ENCODE results near the gene CCDC33. TPM values are rescaled to one million over a fixed set of nuclear protein-coding genes. Genes with fewer than 3 reads are reported as not detected.
A peak's percentile ranks its signal among the peaks of the same experiment; 100 is the strongest.

CCDC33 gene
- total RNA-seq (2022) (2.1 and 2.7 TPM in 2 replicates), Bru-seq, nascent RNA (percentile 8 among the genes with signal in this experiment), BruChase-seq, experiment 1, labeled RNA remaining after a 6-hour chase (percentile 8 among the genes with signal in this experiment), BruChase-seq, experiment 2, labeled RNA remaining after a 2-hour chase (percentile 5 among the genes with signal in this experiment)
- long read RNA-seq, partial matches to known transcripts = 2 of 2 reads
- long read RNA-seq, other reads (novel, unspliced or antisense) = 0 of 2 reads

DNA sequence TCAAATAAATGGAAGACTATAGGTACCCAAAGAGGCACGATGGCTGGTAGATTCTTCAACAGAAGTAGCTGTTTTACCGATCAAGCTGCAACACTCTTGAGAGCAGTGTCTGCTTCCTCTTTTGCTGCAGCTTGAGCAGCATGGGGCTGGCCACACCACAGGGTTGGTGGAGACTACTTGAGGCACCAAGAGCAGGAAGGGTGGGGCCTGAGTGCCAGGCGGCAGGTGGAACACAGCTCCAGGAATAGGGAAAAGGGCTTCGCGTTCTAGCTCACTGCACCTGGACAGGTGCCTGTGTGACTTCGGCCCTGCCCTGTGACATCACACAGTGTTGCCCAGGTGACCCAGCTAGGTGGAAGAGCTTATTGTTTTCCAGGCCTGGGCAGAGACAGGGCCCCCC is at the start of gene CCDC33:
Gene CCDC33, plus strand, starts transcription at position 365 of the 400 bp plus-strand sequence. CDS start 394 bp downstream, outside the sequence.
- BruUV-seq (replicated peaks) = no TSS peak
- no peaks in the 10 kb centered on the region for H3K36me3 Mint-ChIP-seq (ENCODE audit: insufficient read depth, unreplicated experiment)
- peak; percentile 68 for DNase-seq
- peak within 1 kb of the TSS; percentile 16 for H3K4me3 Mint-ChIP-seq (ENCODE audit: low read depth, unreplicated experiment)
- TF ChIP-seq, protein P1, sequence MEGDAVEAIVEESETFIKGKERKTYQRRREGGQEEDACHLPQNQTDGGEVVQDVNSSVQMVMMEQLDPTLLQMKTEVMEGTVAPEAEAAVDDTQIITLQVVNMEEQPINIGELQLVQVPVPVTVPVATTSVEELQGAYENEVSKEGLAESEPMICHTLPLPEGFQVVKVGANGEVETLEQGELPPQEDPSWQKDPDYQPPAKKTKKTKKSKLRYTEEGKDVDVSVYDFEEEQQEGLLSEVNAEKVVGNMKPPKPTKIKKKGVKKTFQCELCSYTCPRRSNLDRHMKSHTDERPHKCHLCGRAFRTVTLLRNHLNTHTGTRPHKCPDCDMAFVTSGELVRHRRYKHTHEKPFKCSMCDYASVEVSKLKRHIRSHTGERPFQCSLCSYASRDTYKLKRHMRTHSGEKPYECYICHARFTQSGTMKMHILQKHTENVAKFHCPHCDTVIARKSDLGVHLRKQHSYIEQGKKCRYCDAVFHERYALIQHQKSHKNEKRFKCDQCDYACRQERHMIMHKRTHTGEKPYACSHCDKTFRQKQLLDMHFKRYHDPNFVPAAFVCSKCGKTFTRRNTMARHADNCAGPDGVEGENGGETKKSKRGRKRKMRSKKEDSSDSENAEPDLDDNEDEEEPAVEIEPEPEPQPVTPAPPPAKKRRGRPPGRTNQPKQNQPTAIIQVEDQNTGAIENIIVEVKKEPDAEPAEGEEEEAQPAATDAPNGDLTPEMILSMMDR (IDR thresholded peaks at IDR 0.05; ENCODE audit: unreplicated experiment) = no peak
- no peaks in the 10 kb centered on the region for H3K27me3 Mint-ChIP-seq (ENCODE audit: unreplicated experiment)
- no peaks in the 10 kb centered on the region for H3K9me3 Mint-ChIP-seq (ENCODE audit: low read depth, unreplicated experiment)
- H3K27ac Mint-ChIP-seq (ENCODE audit: unreplicated experiment) = peak within 1 kb of the TSS; percentile 43
- CTCF ChIA-PET = interaction anchor here (0.8 to 1.2 kb wide), 5 partner anchors 9 to 92 kb away, joined by 3 to 10 read pairs (median 3); no protein-coding TSS in a partner anchor
- peaks cover 50% of the 10 kb centered on the region for H3K4me1 Mint-ChIP-seq (ENCODE audit: low read depth, unreplicated experiment)
- intact Hi-C loops (cut with micrococcal nuclease; ENCODE audit: unreplicated experiment) = loop anchor here (5.0 kb wide), 1 partner anchor 34 kb away; the partner anchor contains the start of gene STRA6

DNA sequence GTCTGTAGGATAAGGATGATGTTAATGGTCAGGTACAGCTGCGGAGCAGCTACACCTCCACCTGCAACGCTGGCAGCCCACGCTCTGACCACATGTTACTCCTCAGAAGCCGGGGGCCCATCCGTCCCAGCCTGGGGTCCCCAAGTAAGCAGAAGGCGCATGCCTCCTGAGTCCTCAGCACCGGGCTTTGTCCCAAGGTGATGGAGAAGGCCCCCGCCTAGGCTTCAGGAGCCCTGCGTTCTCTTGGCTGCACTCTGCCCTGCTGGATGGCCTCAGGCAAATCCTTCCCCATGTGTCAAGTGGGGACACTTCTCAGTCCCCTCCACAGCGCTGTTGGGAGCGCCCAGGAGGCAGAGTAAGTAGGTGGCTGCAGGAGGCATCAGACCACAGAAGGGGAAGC is 47.9 kb upstream of the CCDC33 start:
- Mint-ChIP-seq H3K9me3 (ENCODE audit: low read depth, unreplicated experiment) (no peaks in the 10 kb centered on the region), H3K4me3 (ENCODE audit: low read depth, unreplicated experiment) (no peak overlapping the region), H3K4me1 (ENCODE audit: low read depth, unreplicated experiment) (peaks cover 9% of the 10 kb centered on the region), H3K27me3 (ENCODE audit: unreplicated experiment) (peaks cover 34% of the 10 kb centered on the region), H3K27ac (ENCODE audit: unreplicated experiment) (no peak overlapping the region), H3K36me3 (ENCODE audit: insufficient read depth, unreplicated experiment) (no peaks in the 10 kb centered on the region)
- CTCF ChIA-PET = interaction anchor here (0.9 to 1.4 kb wide), 2 partner anchors 8 to 9 kb away, joined by 3 to 4 read pairs; no protein-coding TSS in a partner anchor
- intact Hi-C loops (cut with micrococcal nuclease; ENCODE audit: unreplicated experiment) = no loop called here
- no peak for DNase-seq
- TF ChIP-seq, protein P1 (IDR thresholded peaks at IDR 0.05; ENCODE audit: unreplicated experiment) = no peak
- no TSS peak for BruUV-seq (replicated peaks)

DNA sequence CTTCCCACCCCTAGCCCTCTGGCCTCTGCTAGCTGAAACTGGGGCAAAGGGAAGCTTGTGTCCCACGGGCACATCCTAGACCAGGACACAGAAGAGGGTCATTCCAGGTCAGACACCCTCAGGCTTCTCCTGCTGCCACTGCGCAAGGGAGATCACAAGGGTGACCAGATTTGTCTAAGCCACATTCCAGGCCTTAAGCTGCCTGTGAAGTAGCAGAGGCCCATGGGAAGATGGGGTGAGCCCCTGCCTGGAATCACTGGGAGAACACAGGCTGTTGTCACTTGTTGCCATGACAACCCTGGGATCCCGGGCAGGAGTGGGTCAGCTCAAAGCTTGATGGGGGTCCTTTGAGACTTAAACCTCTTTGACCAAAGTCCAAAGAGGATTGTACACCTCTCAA is 44.3 kb upstream of the CCDC33 start:
- DNase-seq = no peak
- BruUV-seq (replicated peaks) = no TSS peak
- H3K4me1 Mint-ChIP-seq (ENCODE audit: low read depth, unreplicated experiment) = peaks cover 30% of the 10 kb centered on the region
- peaks cover 10% of the 10 kb centered on the region for H3K27me3 Mint-ChIP-seq (ENCODE audit: unreplicated experiment)
- no peak overlapping the region for H3K4me3 Mint-ChIP-seq (ENCODE audit: low read depth, unreplicated experiment)
- TF ChIP-seq, protein P1 (IDR thresholded peaks at IDR 0.05; ENCODE audit: unreplicated experiment) = no peak
- intact Hi-C loops (cut with micrococcal nuclease; ENCODE audit: unreplicated experiment) = no loop called here
- no peaks in the 10 kb centered on the region for H3K36me3 Mint-ChIP-seq (ENCODE audit: insufficient read depth, unreplicated experiment)
- no peaks in the 10 kb centered on the region for H3K9me3 Mint-ChIP-seq (ENCODE audit: low read depth, unreplicated experiment)
- CTCF ChIA-PET = no interaction called here
- no peak overlapping the region for H3K27ac Mint-ChIP-seq (ENCODE audit: unreplicated experiment)

DNA sequence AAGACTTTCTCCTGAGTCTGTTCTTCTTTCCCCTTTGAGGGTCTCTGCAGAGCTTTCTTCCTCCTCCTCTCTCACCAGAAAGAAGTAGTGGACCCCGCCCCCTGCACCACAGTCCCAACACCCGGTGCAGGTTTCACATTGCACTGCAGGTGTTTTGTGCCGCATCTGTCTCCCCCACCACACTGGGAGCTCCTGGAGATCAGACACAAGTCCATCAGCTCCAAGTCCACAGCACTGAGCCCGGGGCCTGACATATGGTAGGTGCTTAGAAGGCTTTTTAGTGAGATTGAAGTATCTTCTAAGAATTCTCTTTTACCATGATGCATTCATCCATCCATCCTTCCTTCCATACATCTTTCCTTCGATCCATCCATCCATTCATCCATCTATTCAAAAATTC is 43.4 kb upstream of the CCDC33 start:
- intact Hi-C loops (cut with micrococcal nuclease; ENCODE audit: unreplicated experiment) = no loop called here
- no peaks in the 10 kb centered on the region for H3K36me3 Mint-ChIP-seq (ENCODE audit: insufficient read depth, unreplicated experiment)
- peaks cover 36% of the 10 kb centered on the region for H3K4me1 Mint-ChIP-seq (ENCODE audit: low read depth, unreplicated experiment)
- H3K27ac Mint-ChIP-seq (ENCODE audit: unreplicated experiment) = no peak overlapping the region
- DNase-seq = no peak
- TF ChIP-seq, protein P1 (IDR thresholded peaks at IDR 0.05; ENCODE audit: unreplicated experiment) = no peak
- CTCF ChIA-PET = no interaction called here
- H3K4me3 Mint-ChIP-seq (ENCODE audit: low read depth, unreplicated experiment) = no peak overlapping the region
- no peaks in the 10 kb centered on the region for H3K9me3 Mint-ChIP-seq (ENCODE audit: low read depth, unreplicated experiment)
- peaks cover 2% of the 10 kb centered on the region for H3K27me3 Mint-ChIP-seq (ENCODE audit: unreplicated experiment)
- no TSS peak for BruUV-seq (replicated peaks)

Measured in Calu3 (cell line).